HepG2 (cell line): ENCODE results near the gene EXOC3L4. TPM values are rescaled to one million over a fixed set of nuclear protein-coding genes. Genes with fewer than 3 reads are reported as not detected.

Experiments
- ATAC-seq: fragments of 200-7000 bp; cut with Tn5 transposase; 3 replicates; pipeline ENCODE4 v1.9.1; 2020; ENCODE audit warnings: mild to moderate bottlenecking, moderate library complexity
- BruUV-seq: library from RNA; stranded (reverse); fragments of 400-500 nt; replicated peaks from 2 replicates; lab custom pipeline; 2021; lab: Mats Ljungman, UMichigan
- CTCF ChIA-PET: fragments of 300-600 bp; formaldehyde crosslinking; extraction: SDS; loops from one replicate; lab custom pipeline; 2021; ENCODE audit warnings: low total read pairs, inconsistent platforms, low intra/inter-chr PET ratio; lab: Yijun Ruan, JAX
- POLR2A ChIA-PET: fragments of 350-600 bp; sonication (Branson Sonifier 250); formaldehyde crosslinking; loops from one replicate; lab custom pipeline; 2020; ENCODE audit warnings: antibody characterized with exemption, inconsistent platforms; lab: Yijun Ruan, JAX
- DNase-seq: peaks from one replicate; pipeline ENCODE4 v3.0.0-alpha.2; 2015; ENCODE audit warnings: low spot score
- FAIRE-seq: peaks from 3 replicates; lab custom pipeline; 2011; peaks lifted over from hg19 to GRCh38; lab: Jason Lieb, UNC
- H2AFZ ChIP-seq: one replicate; pipeline ENCODE4 v1.6.1; 2011; ENCODE audit warnings: low read length, inconsistent platforms
- H3K27ac ChIP-seq: fragments of 300-600 bp; 3 replicates; pipeline ENCODE4 v1.8.0; 2011; ENCODE audit warnings: mixed run types, mild to moderate bottlenecking, mixed read lengths, low read length, inconsistent platforms; ENCODE audit not compliant: insufficient read depth; ENCODE audit errors: extremely low read length
- H3K27me3 ChIP-seq, 2 experiments: fragments of 200-600 bp in 1 of 2; 2 replicates in 1 of 2; 3 replicates in 1 of 2; pipeline versions ENCODE4 v1.6.0 to v1.8.0; 2011; ENCODE audit warnings: low read length in 2 of 2, mild to moderate bottlenecking in 2 of 2, moderate library complexity in 2 of 2, inconsistent platforms in 1 of 2; ENCODE audit not compliant: insufficient read depth in 2 of 2, control insufficient read depth in 1 of 2
- H3K36me3 ChIP-seq, 2 experiments: fragments of 200-600 bp in 1 of 2; replicated peaks in 1 of 2; 2 replicates in 1 of 2; 3 replicates in 1 of 2; pipeline versions ENCODE4 v1.5.1 to v1.8.0; 2011; ENCODE audit warnings: low read length in 2 of 2, inconsistent platforms in 1 of 2; ENCODE audit not compliant: insufficient read depth in 2 of 2, control insufficient read depth in 1 of 2
- H3K4me1 ChIP-seq: 2 replicates; pipeline ENCODE4 v1.5.1; 2012; ENCODE audit warnings: low read length, inconsistent platforms; ENCODE audit not compliant: insufficient read depth
- H3K4me2 ChIP-seq: 2 replicates; pipeline ENCODE4 v1.6.0; 2011; ENCODE audit warnings: low read depth, low read length, inconsistent platforms
- H3K4me3 ChIP-seq, 3 experiments: fragments of 200-600 bp in 1 of 3; sonication (generic), shearing (Covaris generic) in 1 of 3; replicated peaks in 1 of 3; 2 replicates each; pipeline ENCODE4 v1.5.1; 2011 to 2016; ENCODE audit warnings: low read length in 3 of 3, inconsistent platforms in 2 of 3, low read depth in 2 of 3, mild to moderate bottlenecking in 2 of 3, control low read depth in 1 of 3, mixed read lengths in 1 of 3; ENCODE audit not compliant: insufficient read depth in 1 of 3
- H3K79me2 ChIP-seq: one replicate; pipeline ENCODE4 v1.6.1; 2011; ENCODE audit warnings: low read length, inconsistent platforms; ENCODE audit not compliant: insufficient read depth
- H3K9ac ChIP-seq: 2 replicates; pipeline ENCODE4 v1.6.0; 2011; ENCODE audit warnings: mild to moderate bottlenecking, low read depth, low read length, inconsistent platforms; ENCODE audit not compliant: insufficient read depth
- H3K9me3 ChIP-seq: 2 replicates; pipeline ENCODE4 v1.5.1; 2012; ENCODE audit warnings: mild to moderate bottlenecking, low read length
- H4K20me1 ChIP-seq: 2 replicates; pipeline ENCODE4 v1.6.0; 2011; ENCODE audit warnings: inconsistent platforms, mild to moderate bottlenecking, low read length, moderate library complexity; ENCODE audit not compliant: insufficient read depth
- BCL6 ChIP-seq: IDR thresholded peaks from 2 replicates; pipeline ENCODE4 v1.6.1; 2016; ENCODE audit warnings: missing genetic modification reagents, missing compliant biosample characterization
- CEBPB ChIP-seq: IDR thresholded peaks from 2 replicates; pipeline ENCODE4 v1.6.1; 2011; ENCODE audit warnings: low read depth, low read length, improper control_type of control experiment, borderline replicate concordance
- HOXD1 ChIP-seq: sonication (generic); formaldehyde crosslinking; IDR thresholded peaks from 2 replicates; pipeline ENCODE4 v1.5.0; 2020; ENCODE audit warnings: missing genetic modification reagents
- SMAD1 ChIP-seq: sonication (generic); formaldehyde crosslinking; IDR thresholded peaks from 2 replicates; pipeline ENCODE4 v1.4.0; 2020; ENCODE audit warnings: missing genetic modification reagents, low read depth, mild to moderate bottlenecking, borderline replicate concordance
- THAP9 ChIP-seq: sonication (generic); formaldehyde crosslinking; IDR thresholded peaks from 2 replicates; pipeline ENCODE4; 2020; ENCODE audit warnings: missing genetic modification reagents, mild to moderate bottlenecking, borderline replicate concordance
- ZBED4 ChIP-seq: sonication (generic); formaldehyde crosslinking; IDR thresholded peaks from 2 replicates; pipeline ENCODE4 v1.4.0; 2020; ENCODE audit warnings: missing genetic modification reagents, borderline replicate concordance
- ZBTB44 ChIP-seq: sonication (generic); formaldehyde crosslinking; IDR thresholded peaks from 2 replicates; pipeline ENCODE4 v1.4.0; 2020; ENCODE audit warnings: missing genetic modification reagents
- ZNF264 ChIP-seq: sonication (generic); formaldehyde crosslinking; IDR thresholded peaks from 2 replicates; pipeline ENCODE4 v1.4.0; 2020; ENCODE audit warnings: missing genetic modification reagents
- ZNF33A ChIP-seq: sonication (generic); formaldehyde crosslinking; IDR thresholded peaks from 2 replicates; pipeline ENCODE4 v1.5.1; 2020; ENCODE audit warnings: missing genetic modification reagents, mild to moderate bottlenecking, moderate library complexity, borderline replicate concordance
- ZNF34 ChIP-seq: sonication (generic); formaldehyde crosslinking; IDR thresholded peaks from 2 replicates; pipeline ENCODE4 v1.4.0; 2020; ENCODE audit warnings: mild to moderate bottlenecking, missing genetic modification reagents, borderline replicate concordance
- WGBS: methylation state at CpG from one replicate; pipeline ENCODE4 v1.1.6; 2017; ENCODE audit warnings: low lambda C conversion rate; 5-methylcytosine and 5-hydroxymethylcytosine counted together
- in situ Hi-C: cut with HindIII; loops from 2 replicates; pipeline ENCODE4 v1.10.0; 2017; ENCODE audit warnings: low pct_unique_long_range_greater_than_20kb; ENCODE audit not compliant: extremely low pct_ligation_motif_present
- intact Hi-C: fragments of 100-400 bp; cut with micrococcal nuclease; formaldehyde crosslinking; loops from one replicate; pipeline ENCODE4 v1.10.0; 2022; ENCODE audit not compliant: unreplicated experiment
- polyA plus RNA-seq, 8 experiments: library from polyadenylated mRNA; depleted of rRNA in 3 of 8; stranded (reverse) in 7 of 8; unstranded in 1 of 8; fragments of >200 nt; fragmentation: Illumina TruSeq in 4 of 8; extraction: Trizol in 4 of 8; gene quantifications; 2 replicates each; pipeline versions ENCODE4 v1.2.1 to v1.2.3, GENCODE V29; 2011 to 2016; ENCODE audit warnings: low read depth in 4 of 8, missing spikeins in 1 of 8, mixed read lengths in 1 of 8; ENCODE audit not compliant: insufficient read depth in 1 of 8
- total RNA-seq, 5 experiments: library from RNA; depleted of rRNA; stranded (reverse); fragments of >200 nt; fragmentation: Illumina TruSeq; extraction: Trizol; gene quantifications; 2 replicates each; pipeline ENCODE4 v1.2.3, GENCODE V29; 2016; ENCODE audit warnings: low read depth in 1 of 5

The EXOC3L4 gene
- total and polyA plus RNA-seq, 2 of the 13 experiments (the other 11 are each of a cell fraction or from before 2014, with no cell fraction given), result 11.8 to 27.0 TPM

- TF ChIP-seq SMAD1 (CRISPR knock-in tag) (peak; percentile 32; the same call in 1 of the 2 replicates), BCL6 (CRISPR knock-in tag) (0 out of 2 replicates have a peak, but pooled peaks have one; percentile 10), ZNF34 (CRISPR knock-in tag) (0 out of 2 replicates have a peak, but pooled peaks have one; percentile 36), ZBED4 (CRISPR knock-in tag) (peak; percentile 37), HOXD1 (peak; percentile 62; the same call in 1 of the 2 replicates), ZNF264 (CRISPR knock-in tag) (0 out of 2 replicates have a peak, but pooled peaks have one; percentile 47)
Observed at GRCh38 chr14:103115086-103115679, 20.7 kb downstream of the EXOC3L4 start (continued).

GRCh38 chr14:103115845-103116572 is 21.5 kb downstream of the EXOC3L4 start:
- H3K4me2 ChIP-seq, result no peak overlapping the region
- in situ Hi-C loops (no loop called here), intact Hi-C loops (no loop called here)
- H2AFZ ChIP-seq, result no peak overlapping the region
- POLR2A ChIA-PET, result interaction anchor here (0.8 to 1.7 kb wide), 5 partner anchors 11 to 71 kb away, joined by 3 to 7 read pairs (median 3); no protein-coding TSS in a partner anchor
- peaks cover 82% of the 10 kb centered on the region for H3K4me1 ChIP-seq
- H4K20me1 ChIP-seq, result no peaks in the 10 kb centered on the region
- no peak for FAIRE-seq
- peaks cover 0 to 20% of the 10 kb centered on the region in 2 experiments; a peak in 2 of 5 replicates for H3K27me3 ChIP-seq
- no TSS peak for BruUV-seq
- no peaks in the 10 kb centered on the region for H3K9me3 ChIP-seq
- DNase-seq, result no peak
- ATAC-seq, result peak; percentile 0; the same call in 1 of the 3 replicates
- no peaks in the 10 kb centered on the region for H3K79me2 ChIP-seq
- 46% methylated on average over 9 of the region's 10 CpGs for WGBS
- CTCF ChIA-PET, result no interaction called here
- no peak overlapping the region for H3K27ac ChIP-seq
- H3K36me3 ChIP-seq, result no peaks in the 10 kb centered on the region
- no peak overlapping the region for H3K4me3 ChIP-seq
- H3K9ac ChIP-seq, result no peak overlapping the region
- peak; percentile 36; the same call in 1 of the 2 replicates for TF ChIP-seq CEBPB
- no peak for TF ChIP-seq ZBTB44
- TF ChIP-seq THAP9 (CRISPR knock-in tag), result no peak
- no peak for TF ChIP-seq ZNF33A
